ENCODE measurements around the gene CLASRP.

DNA sequence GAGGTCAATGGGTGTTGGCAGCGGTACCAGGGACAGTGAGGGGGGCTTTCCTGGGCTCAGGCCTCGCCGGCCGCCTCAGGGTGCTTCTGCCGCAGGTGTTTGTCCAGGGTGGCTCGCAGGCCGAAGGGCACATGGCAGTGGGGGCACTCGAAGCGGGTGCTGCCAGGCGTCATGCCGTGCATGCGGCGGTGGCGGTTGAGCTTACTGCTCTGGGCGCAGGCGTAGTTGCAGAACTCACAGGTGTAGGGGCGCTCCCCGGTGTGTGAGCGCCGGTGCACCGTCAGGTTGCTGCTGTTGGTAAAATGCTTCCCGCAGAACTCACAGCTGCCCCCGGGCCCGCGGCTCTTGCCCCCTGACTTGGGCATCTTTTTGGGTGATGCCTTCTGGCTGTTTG lies 32.7 kb downstream of the CLASRP start:
- no peak for TF ChIP-seq JUND (IDR thresholded peaks at IDR 0.05; ENCODE audit: borderline replicate concordance, low read depth, low read length)
- TF ChIP-seq JUND (tag; IDR thresholded peaks at IDR 0.05; ENCODE audit: borderline replicate concordance, low read depth, low read length): no peak
- no peak for TF ChIP-seq EZH2 (IDR thresholded peaks at IDR 0.05; ENCODE audit: borderline replicate concordance, low read depth, low read length)
- TF ChIP-seq FOXM1 (IDR thresholded peaks at IDR 0.05; ENCODE audit: low read depth): no peak
- TF ChIP-seq FOXM1 (CRISPR knock-in tag; IDR thresholded peaks at IDR 0.05; ENCODE audit: low read depth): no peak
- no peak for TF ChIP-seq HSF4 (CRISPR knock-in tag; IDR thresholded peaks at IDR 0.05; ENCODE audit: borderline replicate concordance)
- TF ChIP-seq, protein P1, sequence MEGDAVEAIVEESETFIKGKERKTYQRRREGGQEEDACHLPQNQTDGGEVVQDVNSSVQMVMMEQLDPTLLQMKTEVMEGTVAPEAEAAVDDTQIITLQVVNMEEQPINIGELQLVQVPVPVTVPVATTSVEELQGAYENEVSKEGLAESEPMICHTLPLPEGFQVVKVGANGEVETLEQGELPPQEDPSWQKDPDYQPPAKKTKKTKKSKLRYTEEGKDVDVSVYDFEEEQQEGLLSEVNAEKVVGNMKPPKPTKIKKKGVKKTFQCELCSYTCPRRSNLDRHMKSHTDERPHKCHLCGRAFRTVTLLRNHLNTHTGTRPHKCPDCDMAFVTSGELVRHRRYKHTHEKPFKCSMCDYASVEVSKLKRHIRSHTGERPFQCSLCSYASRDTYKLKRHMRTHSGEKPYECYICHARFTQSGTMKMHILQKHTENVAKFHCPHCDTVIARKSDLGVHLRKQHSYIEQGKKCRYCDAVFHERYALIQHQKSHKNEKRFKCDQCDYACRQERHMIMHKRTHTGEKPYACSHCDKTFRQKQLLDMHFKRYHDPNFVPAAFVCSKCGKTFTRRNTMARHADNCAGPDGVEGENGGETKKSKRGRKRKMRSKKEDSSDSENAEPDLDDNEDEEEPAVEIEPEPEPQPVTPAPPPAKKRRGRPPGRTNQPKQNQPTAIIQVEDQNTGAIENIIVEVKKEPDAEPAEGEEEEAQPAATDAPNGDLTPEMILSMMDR (IDR thresholded peaks at IDR 0.05 in 2 of 3, conservative IDR thresholded peaks at IDR 0.05 in 1 of 3; ENCODE audit: insufficient read depth in 2 of 3, low read depth in 1 of 3, low read length in 3 of 3): no peak
- no peak for TF ChIP-seq TGIF2 (CRISPR knock-in tag; IDR thresholded peaks at IDR 0.05)
- TF ChIP-seq SMARCA5 (IDR thresholded peaks at IDR 0.05): no peak
- TF ChIP-seq, protein P2, sequence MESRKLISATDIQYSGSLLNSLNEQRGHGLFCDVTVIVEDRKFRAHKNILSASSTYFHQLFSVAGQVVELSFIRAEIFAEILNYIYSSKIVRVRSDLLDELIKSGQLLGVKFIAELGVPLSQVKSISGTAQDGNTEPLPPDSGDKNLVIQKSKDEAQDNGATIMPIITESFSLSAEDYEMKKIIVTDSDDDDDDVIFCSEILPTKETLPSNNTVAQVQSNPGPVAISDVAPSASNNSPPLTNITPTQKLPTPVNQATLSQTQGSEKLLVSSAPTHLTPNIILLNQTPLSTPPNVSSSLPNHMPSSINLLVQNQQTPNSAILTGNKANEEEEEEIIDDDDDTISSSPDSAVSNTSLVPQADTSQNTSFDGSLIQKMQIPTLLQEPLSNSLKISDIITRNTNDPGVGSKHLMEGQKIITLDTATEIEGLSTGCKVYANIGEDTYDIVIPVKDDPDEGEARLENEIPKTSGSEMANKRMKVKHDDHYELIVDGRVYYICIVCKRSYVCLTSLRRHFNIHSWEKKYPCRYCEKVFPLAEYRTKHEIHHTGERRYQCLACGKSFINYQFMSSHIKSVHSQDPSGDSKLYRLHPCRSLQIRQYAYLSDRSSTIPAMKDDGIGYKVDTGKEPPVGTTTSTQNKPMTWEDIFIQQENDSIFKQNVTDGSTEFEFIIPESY (CRISPR knock-in tag; IDR thresholded peaks at IDR 0.05): no peak
